OCI-LY1 (cell line): ENCODE measurements around the gene BIRC5.

ENCODE experiments used
- EZH2 ChIP-seq: fragments of 200-600 bp; sonication (generic), shearing (Covaris generic); IDR thresholded peaks from 2 replicates; pipeline ENCODE4 v1.8.0; 2017; ENCODE audit warnings: borderline replicate concordance, mixed run types, mild to moderate bottlenecking, antibody characterized with exemption, low read length, moderate library complexity, mixed read lengths
- TF ChIP-seq, protein P1 (sequence below): fragments of 200-600 bp; sonication (generic), shearing (Covaris generic); IDR thresholded peaks from 2 replicates; pipeline ENCODE4 v1.5.1; 2017; ENCODE audit warnings: mild to moderate bottlenecking, antibody characterized with exemption, low read length, moderate library complexity, mixed read lengths

DNA sequence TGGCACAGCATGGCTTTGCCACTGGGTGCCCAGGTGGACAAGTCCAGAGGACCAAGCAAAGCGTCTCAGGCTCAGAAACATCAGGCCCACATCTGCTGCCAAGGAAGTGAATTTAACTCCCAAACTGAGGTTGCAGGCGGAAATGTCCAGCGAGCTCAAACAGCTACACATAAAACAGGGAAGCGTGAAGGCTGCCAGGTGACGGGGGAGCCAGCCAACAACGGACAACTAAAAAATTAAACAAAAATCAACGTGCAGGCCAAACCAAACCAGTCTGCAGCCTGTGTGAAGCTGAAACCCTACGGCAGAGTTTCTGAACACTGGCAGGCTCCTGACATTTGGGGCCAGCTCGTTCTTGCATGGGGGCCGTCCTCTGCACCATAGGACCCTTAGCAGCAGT is 29.7 kb upstream of the BIRC5 start:
- TF ChIP-seq, protein P1, sequence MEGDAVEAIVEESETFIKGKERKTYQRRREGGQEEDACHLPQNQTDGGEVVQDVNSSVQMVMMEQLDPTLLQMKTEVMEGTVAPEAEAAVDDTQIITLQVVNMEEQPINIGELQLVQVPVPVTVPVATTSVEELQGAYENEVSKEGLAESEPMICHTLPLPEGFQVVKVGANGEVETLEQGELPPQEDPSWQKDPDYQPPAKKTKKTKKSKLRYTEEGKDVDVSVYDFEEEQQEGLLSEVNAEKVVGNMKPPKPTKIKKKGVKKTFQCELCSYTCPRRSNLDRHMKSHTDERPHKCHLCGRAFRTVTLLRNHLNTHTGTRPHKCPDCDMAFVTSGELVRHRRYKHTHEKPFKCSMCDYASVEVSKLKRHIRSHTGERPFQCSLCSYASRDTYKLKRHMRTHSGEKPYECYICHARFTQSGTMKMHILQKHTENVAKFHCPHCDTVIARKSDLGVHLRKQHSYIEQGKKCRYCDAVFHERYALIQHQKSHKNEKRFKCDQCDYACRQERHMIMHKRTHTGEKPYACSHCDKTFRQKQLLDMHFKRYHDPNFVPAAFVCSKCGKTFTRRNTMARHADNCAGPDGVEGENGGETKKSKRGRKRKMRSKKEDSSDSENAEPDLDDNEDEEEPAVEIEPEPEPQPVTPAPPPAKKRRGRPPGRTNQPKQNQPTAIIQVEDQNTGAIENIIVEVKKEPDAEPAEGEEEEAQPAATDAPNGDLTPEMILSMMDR, result no peak
- TF ChIP-seq EZH2, result no peak
